HG03558 (cell line): ENCODE measurements around the gene ZNF699.
"Not testable (repeated sequence)": the region's sequence is repeated elsewhere in the genome, so short reads cannot be mapped to it uniquely, and the experiment has no call there.

Source experiments
- ATAC-seq: cut with Tn5 transposase; IDR thresholded peaks from one replicate; pipeline ENCODE4 v1.9.1; 2021; ENCODE audit warnings: moderate number of reproducible peaks; ENCODE audit not compliant: unreplicated experiment; ENCODE audit errors: extremely low read depth

ZNF699 gene

DNA sequence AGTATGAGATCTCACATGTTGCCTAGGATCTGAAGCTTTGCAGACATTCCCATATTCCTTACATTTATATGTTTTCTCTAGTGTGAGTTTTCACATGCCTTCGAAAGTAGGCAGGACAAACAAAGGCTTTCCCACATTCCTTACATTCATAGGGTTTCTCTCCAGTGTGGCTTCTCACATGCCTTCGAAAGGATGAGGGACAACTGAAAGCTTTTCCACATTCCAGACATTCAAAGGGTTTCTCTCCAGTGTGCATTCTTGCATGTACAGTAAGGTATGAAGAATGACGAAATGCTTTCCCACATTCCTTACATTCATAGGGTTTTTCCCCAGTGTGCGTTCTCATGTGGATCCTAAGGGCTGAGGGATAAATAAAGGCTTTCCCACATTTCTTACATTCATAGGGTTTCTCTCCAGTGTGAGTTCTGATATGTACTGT is 14.2 kb downstream of the ZNF699 start:
- ATAC-seq, result no peak

DNA sequence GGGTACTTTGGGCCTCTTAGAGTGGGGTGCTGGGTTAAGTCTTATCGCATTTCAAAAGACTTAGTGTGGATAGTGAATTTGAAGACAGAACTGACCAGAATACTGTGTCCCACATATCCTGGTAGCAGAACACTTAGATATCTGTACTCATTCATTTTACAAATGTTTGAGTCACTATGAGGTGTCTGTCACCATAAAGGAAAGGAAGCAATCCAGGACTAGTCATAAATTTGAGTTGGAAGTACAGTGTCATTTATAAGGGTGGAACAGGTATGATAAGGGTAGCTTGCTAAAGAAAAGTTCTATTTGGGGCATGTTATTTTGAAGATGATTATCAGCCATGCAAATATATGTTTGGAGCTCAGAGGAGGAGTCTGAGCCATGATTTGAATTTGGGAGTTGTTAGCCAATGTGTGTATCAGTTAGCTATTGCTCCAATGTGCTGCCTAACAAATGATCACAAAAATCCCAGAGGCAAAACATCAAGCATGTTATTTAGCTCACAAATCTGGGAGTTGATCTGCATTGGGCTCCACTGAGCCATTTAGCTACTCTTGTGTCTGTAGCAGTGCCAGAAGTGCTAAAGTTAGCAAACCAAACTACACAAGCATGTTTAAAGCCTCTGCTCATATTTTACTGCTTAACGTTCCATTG is 20.3 kb downstream of the ZNF699 start:
- no peak for ATAC-seq

DNA sequence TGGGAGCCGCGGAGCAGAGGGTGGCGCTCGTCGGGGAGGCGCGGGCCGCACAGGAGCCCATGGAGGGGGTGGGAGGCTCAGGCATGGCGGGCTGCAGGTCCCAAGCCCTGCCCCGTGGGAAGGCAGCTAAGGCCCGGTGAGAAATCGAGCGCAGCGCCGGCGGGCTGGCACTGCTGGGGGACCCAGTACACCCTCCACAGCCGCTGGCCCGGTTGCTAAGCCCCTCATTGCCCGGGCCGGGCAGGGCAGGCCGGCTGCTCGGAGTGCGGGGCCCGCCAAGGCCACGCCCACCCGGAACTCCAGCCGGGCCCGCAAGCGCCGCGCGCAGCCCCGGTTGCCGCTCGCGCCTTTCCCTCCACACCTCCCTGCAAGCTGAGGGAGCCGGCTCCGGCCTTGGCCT is 26.2 kb downstream of the ZNF699 start:
- ATAC-seq, result not testable (repeated sequence)

DNA sequence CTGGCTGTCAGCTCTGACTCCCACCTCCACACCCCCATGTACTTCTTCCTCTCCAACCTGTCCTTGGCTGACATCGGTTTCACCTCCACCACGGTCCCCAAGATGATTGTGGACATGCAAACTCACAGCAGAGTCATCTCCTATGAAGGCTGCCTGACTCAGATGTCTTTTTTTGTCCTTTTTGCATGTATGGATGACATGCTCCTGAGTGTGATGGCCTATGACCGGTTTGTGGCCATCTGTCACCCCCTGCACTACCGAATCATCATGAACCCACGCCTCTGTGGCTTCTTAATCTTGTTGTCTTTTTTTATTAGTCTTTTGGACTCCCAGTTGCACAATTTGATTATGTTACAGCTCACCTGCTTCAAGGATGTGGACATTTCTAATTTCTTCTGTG is 58.4 kb downstream of the ZNF699 start:
- ATAC-seq, result no peak

DNA sequence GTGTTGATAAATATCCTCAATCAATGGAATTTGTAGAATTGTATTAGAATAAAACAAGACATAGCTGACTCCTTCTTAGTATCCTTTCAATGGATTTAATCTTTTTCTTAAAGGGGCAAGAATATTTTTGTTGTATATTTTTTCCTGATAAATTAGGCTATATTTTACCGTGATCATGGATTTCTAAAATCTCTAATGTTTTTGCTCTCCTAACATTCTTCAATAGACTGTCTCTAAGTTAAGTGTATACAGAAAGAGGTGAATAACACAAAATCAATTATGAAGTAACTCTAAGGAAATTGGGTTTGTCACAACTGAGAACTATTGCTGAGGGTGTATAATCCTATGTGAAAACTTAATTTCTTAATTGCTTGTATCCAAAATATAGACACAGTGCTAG is 59.0 kb downstream of the ZNF699 start, which contains the start of gene OR7E24:
OR7E24 (plus strand) TSS at position 301 of the 400 bp plus-strand sequence. CDS start 114 bp downstream, outside the sequence.
- no peak for ATAC-seq
